Measurements from ENCODE around the gene OPTN.

DNA sequence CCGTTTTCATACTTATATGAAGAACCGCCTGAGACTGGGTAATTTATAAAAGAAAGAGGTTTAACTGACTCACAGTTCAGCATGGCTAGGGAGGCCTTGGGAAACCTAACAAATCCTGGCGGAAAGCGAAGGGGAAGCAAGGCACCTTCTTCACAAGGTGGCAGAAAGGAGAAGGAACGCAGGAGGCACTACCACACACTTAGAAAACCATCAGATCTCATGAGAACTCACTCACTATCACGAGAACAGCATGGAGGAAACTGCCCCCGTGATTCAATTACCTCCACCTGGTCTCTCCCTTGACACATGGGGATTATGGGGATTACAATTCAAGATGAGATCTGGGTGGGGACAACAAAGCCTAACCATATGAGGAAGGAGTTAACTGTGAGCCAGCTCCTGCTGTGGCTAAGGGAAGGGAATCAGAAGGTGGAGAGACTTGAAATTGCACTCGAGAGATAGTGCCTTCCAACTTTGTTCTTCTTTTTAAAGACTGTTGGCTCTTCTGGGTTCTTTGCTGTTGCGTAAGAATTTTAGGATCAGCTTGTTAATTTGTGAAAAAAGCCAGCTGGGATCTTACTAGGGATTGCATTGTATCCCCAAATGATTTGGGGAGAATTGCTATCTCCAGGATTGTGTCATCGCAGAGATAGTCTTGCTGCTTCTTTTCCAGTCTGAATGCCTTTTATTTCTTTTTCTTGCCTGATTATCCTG lies 21.0 kb downstream of the OPTN start:
- TF ChIP-seq GATA2 (IDR thresholded peaks at IDR 0.05; ENCODE audit: low read depth, low read length): no peak
- TF ChIP-seq GATA3 (IDR thresholded peaks at IDR 0.05; ENCODE audit: low read depth, low read length): no peak

Measured in SH-SY5Y (cell line).